GM18909 (cell line): ENCODE results near the gene TADA2B.

Experiments used
- ATAC-seq: cut with Tn5 transposase; IDR thresholded peaks from one replicate; pipeline ENCODE4 v1.9.1; 2021; ENCODE audit warnings: mild to moderate bottlenecking; ENCODE audit not compliant: unreplicated experiment, poor library complexity

Gene TADA2B

DNA sequence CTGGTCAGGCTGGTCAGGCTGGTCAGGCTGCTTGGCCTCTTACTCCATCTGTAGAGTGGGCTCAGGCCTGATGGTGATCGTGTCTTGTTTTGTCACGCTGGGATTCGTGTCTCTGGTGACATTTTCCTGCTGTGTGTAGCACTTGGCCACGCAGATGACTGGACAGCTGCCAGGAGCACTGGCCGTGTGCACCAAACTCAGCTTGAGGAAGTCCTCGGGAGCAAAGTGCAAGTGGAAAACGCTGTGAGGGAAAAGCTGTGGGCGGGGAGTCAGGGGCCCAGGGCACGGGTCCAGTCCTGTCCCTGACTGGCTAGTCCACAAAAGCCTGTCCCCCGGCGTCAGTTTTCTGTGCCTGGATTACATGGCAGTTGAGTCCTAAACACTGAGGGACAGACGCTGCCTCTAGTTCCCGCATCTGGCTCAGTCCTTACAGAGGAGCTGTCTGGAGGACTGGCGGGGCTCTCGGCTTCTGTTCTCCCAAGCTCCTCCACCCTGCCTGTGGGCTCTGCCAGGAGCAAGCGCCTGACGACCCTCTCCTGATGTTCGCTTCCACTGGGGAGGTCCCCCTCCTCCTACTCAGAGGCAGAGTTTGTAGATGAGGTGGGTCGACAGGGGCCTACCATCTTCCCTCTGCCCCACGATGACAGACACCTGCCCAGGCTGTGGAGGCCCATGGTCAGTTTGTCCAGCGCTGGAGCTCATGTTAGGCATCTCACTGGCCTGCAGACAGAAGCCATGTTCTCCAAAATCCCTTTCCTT is 60.6 kb downstream of the TADA2B start:
- no peak for ATAC-seq

DNA sequence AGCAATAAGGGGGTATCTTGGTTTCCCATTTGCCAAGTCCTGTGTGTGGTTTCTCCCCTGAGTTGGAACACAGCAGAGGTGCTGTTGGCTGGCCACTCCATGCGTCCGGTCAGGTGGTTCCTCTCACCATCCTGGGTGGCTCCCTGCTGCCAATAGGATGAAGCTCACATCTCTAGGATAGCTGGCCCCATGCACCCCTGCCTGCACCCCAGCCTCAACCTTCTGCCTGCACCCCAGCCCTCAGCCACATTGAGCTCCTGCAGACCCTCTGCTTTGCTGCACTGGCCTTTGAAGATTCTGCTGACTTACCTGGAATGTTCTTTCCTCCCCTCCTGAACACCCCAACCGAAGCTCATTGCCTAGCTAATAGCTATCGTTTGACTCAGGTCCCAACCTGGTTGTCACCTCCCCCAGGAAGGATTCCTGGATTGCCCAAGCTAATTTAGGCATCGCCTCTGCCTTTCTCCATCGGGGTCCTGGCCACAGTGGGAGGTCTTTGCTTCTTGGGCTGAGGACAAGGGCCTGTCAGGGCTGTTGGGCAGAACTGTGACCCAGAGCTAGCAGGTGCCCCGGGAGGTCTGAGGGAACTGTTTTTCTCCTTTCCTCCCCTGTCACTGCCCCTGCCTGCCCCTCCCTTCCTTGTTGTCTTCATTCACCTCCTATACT is 61.3 kb downstream of the TADA2B start:
- no peak for ATAC-seq

DNA sequence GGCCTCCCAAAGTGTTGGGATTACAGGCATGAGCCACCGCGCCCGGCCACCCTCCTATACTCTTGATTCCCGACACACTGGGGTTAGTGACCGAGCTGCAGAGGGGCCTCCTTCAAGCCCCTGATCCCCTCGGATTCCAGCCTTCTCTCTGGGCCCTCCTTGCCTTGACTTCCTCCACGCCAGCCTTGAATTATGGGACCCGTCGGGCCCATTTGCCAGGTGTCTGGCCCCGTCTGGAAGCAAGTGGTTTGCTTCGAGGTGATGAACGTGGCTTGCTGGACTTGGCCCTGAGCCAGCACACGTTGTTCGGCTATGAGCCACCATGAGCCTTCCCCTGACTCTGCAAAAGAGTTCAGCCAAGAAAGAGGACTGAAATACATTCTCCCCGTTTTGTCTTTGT is 62.1 kb downstream of the TADA2B start:
- ATAC-seq = no peak

DNA sequence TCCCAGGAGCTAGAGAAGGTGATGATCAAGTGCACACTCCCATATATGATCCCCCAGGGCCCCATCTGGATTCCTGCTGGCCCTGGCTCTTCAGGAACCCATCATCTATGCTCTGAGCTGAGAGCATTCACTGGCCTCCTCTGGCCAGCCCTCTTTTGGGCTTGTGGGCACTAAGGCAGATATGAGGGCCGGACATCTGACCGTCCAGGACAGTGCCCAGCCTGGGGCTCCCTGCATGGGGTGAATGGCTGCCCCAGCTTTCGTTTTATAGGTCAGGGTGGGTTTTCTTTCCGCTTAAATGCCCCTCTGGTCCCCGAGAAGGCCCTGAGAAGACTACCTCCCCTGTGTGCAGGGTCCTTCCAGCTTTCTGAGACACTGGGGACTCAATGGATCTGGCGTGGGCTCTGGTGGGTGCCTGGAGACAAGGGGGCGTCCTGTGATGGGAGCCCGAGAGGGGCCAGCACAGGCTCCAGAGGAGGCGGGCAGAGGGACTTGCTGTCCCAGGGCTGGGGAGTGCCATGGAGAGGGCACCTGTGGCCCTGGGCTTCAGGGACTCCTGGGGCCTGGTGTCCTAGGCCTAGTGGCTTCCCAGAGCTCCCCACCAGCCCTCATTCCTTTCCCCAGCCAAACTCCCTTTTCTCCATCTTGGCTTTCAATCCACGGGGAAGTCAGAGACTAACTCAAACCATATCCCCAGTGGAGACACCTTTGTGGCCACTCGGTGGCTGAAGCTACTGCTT is 64.2 kb downstream of the TADA2B start:
- no peak for ATAC-seq
